Osteoblast (primary cell): ENCODE data around the gene CDC42BPA. TPM values are rescaled to one million over a fixed set of nuclear protein-coding genes. Genes with fewer than 3 reads are reported as not detected.

ENCODE experiments used
- DNase-seq: peaks from one replicate; pipeline ENCODE4 v3.0.0; 2011; ENCODE audit warnings: low spot score, mixed read lengths; ENCODE audit not compliant: insufficient read length; ENCODE audit errors: missing footprints
- H2AFZ ChIP-seq: 2 replicates; pipeline ENCODE4 v1.6.0; 2011; ENCODE audit warnings: mild to moderate bottlenecking, low read length
- H3K27ac ChIP-seq: 2 replicates; pipeline ENCODE4 v1.5.1; 2011; ENCODE audit warnings: mild to moderate bottlenecking, low read depth, low read length, moderate library complexity
- H3K27me3 ChIP-seq: 2 replicates; pipeline ENCODE4 v1.6.0; 2012; ENCODE audit warnings: mild to moderate bottlenecking, control low read depth, inconsistent platforms, low read length, moderate library complexity; ENCODE audit not compliant: insufficient read depth
- H3K36me3 ChIP-seq: 2 replicates; pipeline ENCODE4 v1.5.1; 2011; ENCODE audit warnings: mild to moderate bottlenecking, low read length, control low read depth, moderate library complexity; ENCODE audit not compliant: insufficient read depth
- H3K4me1 ChIP-seq: 2 replicates; pipeline ENCODE4 v1.5.1; 2011; ENCODE audit warnings: mild to moderate bottlenecking, low read length, control low read depth, moderate library complexity; ENCODE audit not compliant: insufficient read depth
- H3K4me2 ChIP-seq: 2 replicates; pipeline ENCODE4 v1.6.0; 2011; ENCODE audit warnings: mild to moderate bottlenecking, low read length; ENCODE audit not compliant: insufficient read depth
- H3K4me3 ChIP-seq: fragments of 200-600 bp; sonication (generic); 3 replicates; pipeline ENCODE4 v1.5.1; 2012; ENCODE audit warnings: mild to moderate bottlenecking, low read length, inconsistent platforms; ENCODE audit not compliant: insufficient read depth
- H3K79me2 ChIP-seq: 2 replicates; pipeline ENCODE4 v1.6.0; 2012; ENCODE audit warnings: mild to moderate bottlenecking, low read length, control low read depth, inconsistent platforms; ENCODE audit not compliant: insufficient read depth
- H3K9me3 ChIP-seq: 2 replicates; pipeline ENCODE4 v1.5.1; 2011; ENCODE audit warnings: low read depth, low read length, control low read depth
- H4K20me1 ChIP-seq: 2 replicates; pipeline ENCODE4 v1.6.0; 2012; ENCODE audit warnings: mild to moderate bottlenecking, low read length, control low read depth; ENCODE audit not compliant: insufficient read depth
- total RNA-seq: library from RNA; depleted of rRNA; stranded (reverse); fragments of >200 nt; gene quantifications from 2 replicates; pipeline ENCODE4 v1.2.3, GENCODE V29; 2012
- TF ChIP-seq, protein P1 (sequence below): IDR thresholded peaks from 2 replicates; pipeline ENCODE4 v1.5.1; 2011; ENCODE audit warnings: mild to moderate bottlenecking, low read depth, low read length, moderate library complexity; ENCODE audit errors: extremely low read depth

CDC42BPA gene
- total RNA-seq, 1 donor = 77.8 TPM

DNA sequence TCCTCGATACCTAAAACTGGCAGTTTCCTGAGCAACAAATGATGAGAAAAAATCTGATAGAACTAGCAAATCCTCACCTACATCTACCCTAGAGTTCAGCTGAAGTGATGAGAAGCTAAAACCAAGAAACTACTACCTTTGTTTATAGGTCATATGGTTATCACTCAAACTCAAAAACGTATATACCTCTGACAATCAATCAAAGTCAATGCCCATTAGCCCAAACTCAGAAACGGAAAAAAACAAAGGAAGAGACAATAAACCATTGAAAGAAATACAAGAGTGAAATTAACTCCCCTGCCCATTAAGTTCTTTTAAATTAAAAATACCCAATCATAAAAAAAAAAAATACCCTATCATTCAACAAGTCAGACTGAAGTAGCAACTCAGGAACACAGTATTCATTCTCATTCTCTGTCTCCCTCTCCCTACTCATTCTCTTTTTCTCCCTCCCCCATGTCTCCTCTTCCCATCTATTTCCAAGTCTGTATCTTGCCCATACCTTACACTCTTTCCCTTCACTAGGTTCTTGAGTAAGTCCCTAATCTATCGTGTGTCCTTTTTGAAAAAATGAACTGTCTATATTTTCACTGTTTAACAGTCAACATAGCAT, 6.8 kb downstream of the CDC42BPA start:
- H4K20me1 ChIP-seq = peaks cover 15% of the 10 kb centered on the region
- H3K36me3 ChIP-seq = no peaks in the 10 kb centered on the region
- H3K27ac ChIP-seq = no peak overlapping the region
- no peak for DNase-seq
- no peak overlapping the region for H3K4me3 ChIP-seq
- peaks cover 5% of the 10 kb centered on the region for H3K4me1 ChIP-seq
- no peak overlapping the region for H2AFZ ChIP-seq
- TF ChIP-seq, protein P1, sequence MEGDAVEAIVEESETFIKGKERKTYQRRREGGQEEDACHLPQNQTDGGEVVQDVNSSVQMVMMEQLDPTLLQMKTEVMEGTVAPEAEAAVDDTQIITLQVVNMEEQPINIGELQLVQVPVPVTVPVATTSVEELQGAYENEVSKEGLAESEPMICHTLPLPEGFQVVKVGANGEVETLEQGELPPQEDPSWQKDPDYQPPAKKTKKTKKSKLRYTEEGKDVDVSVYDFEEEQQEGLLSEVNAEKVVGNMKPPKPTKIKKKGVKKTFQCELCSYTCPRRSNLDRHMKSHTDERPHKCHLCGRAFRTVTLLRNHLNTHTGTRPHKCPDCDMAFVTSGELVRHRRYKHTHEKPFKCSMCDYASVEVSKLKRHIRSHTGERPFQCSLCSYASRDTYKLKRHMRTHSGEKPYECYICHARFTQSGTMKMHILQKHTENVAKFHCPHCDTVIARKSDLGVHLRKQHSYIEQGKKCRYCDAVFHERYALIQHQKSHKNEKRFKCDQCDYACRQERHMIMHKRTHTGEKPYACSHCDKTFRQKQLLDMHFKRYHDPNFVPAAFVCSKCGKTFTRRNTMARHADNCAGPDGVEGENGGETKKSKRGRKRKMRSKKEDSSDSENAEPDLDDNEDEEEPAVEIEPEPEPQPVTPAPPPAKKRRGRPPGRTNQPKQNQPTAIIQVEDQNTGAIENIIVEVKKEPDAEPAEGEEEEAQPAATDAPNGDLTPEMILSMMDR = no peak
- no peaks in the 10 kb centered on the region for H3K9me3 ChIP-seq
- no peak overlapping the region for H3K4me2 ChIP-seq
- H3K27me3 ChIP-seq = no peaks in the 10 kb centered on the region
- peaks cover 95% of the 10 kb centered on the region for H3K79me2 ChIP-seq

DNA sequence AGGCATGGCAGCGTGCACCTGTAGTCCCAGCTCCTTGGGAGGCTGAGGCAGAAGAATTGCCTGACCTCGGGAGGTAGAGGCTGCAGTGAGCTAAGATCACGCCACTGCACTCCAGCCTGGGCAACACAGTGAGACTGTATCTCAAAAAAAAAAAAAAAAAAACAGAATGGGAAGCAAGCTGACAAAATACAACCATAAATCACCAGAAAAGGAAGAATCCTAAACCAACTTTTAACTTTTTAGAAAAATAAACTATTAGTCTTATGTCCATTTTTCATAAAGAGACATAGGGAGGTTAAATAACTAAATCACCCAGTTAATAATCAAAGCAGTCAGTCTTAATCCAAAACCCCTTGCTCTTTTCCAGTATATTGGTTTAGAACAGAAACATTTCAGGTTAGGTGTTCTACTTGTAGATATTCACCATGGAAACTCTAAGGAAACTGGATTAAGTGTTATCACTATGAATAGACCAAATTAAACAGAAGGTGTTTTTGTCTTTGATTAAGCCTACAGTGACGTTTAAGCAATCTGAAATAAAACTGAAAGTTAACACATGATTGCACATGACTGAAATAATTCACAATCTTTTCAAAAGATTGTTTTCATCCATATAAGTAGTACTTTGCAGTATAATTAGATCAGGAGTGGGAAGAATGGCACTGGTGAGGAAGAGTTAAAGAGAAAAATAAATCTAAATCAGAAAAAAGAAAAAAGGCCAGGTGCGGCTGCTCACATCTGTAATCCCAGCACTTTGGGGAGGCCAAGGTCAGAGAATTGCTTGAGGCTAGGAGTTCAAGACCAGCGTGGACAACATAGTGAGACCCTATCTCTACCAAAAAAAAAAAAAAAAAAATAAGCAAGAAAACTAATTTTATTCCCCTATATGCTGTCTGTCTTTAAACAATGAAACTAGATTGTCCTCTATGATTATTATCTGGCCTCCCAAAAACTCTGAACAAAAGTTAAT, 9.6 kb downstream of the CDC42BPA start:
- Histone ChIP-seq H3K9me3 (no peaks in the 10 kb centered on the region), H3K4me3 (no peak overlapping the region), H2AFZ (no peak overlapping the region), H3K79me2 (peaks cover 93% of the 10 kb centered on the region), H3K36me3 (peaks cover 5% of the 10 kb centered on the region), H4K20me1 (peaks cover 9% of the 10 kb centered on the region), H3K27me3 (no peaks in the 10 kb centered on the region), H3K4me1 (no peaks in the 10 kb centered on the region), H3K4me2 (no peak overlapping the region), H3K27ac (no peak overlapping the region)
- TF ChIP-seq, protein P1 = no peak
- DNase-seq = no peak

DNA sequence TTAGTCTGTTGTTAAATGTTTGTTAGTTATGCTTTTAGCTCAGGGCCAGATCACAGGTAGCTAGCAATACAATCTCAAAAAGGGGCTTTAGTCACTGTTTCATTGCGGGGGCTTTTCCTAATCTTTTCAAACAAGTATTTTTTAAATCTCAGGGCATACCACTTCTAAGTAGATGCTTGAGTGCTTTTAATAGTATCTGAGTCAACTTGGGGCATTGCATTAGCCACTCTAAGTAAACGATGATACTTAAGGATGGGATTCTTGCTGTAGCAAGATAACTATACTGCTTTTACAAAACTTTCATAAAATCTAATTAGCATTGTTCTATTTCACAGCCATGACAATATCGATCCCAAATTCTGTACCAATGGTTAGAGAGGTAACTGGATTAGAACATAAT, 11.6 kb downstream of the CDC42BPA start:
- H3K4me2 ChIP-seq = no peak overlapping the region
- H3K4me1 ChIP-seq = no peaks in the 10 kb centered on the region
- H4K20me1 ChIP-seq = peaks cover 10% of the 10 kb centered on the region
- H3K9me3 ChIP-seq = no peaks in the 10 kb centered on the region
- H2AFZ ChIP-seq = no peak overlapping the region
- H3K4me3 ChIP-seq = no peak overlapping the region
- H3K79me2 ChIP-seq = peaks cover 93% of the 10 kb centered on the region
- H3K27ac ChIP-seq = no peak overlapping the region
- H3K27me3 ChIP-seq = no peaks in the 10 kb centered on the region
- TF ChIP-seq, protein P1 = no peak
- peaks cover 5% of the 10 kb centered on the region for H3K36me3 ChIP-seq
- no peak for DNase-seq
